ENCODE results near the gene COL4A4.
A peak's percentile ranks its signal among the peaks of the same experiment; 100 is the strongest.
"Not testable (repeated sequence)": the region's sequence is repeated elsewhere in the genome, so short reads cannot be mapped to it uniquely, and the experiment has no call there.

The COL4A4 gene

DNA sequence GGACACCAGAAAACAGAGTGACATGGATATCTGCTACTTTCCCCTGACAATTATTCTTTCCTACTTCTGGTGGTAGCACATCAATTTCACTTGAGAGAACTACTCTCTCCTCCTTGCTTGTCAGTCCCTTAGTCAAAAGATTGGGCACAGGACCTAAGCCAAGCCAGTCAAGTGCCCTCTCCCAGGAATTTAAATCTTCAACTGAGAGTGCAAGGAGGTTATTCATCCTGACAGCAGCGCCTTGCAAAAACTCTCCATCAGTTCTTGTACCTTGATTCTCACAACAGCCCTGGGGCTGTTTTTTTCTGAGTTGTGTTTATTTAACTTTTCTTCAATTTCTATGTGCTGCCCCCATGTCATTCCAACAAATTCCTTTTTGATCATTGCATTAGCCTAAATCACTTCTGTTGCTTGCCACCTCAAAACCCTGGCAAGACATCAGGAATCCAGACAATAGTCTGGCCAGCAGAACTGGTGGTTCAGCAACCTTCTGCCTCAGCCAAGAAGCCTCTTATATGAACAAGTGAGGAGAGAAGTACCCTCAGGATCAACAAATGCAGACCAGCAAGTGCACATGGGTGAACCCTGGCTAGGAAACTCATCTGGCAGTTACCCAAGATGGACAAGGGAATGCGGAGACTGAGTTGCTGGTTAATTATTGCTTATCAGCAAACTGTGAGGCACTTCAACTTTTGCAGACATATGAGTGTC, 19.8 kb upstream of the COL4A4 start:
- DNase-seq (ENCODE audit: low read depth) = no peak
- TF ChIP-seq, protein P1, sequence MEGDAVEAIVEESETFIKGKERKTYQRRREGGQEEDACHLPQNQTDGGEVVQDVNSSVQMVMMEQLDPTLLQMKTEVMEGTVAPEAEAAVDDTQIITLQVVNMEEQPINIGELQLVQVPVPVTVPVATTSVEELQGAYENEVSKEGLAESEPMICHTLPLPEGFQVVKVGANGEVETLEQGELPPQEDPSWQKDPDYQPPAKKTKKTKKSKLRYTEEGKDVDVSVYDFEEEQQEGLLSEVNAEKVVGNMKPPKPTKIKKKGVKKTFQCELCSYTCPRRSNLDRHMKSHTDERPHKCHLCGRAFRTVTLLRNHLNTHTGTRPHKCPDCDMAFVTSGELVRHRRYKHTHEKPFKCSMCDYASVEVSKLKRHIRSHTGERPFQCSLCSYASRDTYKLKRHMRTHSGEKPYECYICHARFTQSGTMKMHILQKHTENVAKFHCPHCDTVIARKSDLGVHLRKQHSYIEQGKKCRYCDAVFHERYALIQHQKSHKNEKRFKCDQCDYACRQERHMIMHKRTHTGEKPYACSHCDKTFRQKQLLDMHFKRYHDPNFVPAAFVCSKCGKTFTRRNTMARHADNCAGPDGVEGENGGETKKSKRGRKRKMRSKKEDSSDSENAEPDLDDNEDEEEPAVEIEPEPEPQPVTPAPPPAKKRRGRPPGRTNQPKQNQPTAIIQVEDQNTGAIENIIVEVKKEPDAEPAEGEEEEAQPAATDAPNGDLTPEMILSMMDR (conservative IDR thresholded peaks at IDR 0.05; ENCODE audit: control insufficient read depth, insufficient read depth, low read depth, low read length) = no peak
- no peak overlapping the region for H3K4me3 ChIP-seq (ENCODE audit: control insufficient read depth, low read depth, low read length)

DNA sequence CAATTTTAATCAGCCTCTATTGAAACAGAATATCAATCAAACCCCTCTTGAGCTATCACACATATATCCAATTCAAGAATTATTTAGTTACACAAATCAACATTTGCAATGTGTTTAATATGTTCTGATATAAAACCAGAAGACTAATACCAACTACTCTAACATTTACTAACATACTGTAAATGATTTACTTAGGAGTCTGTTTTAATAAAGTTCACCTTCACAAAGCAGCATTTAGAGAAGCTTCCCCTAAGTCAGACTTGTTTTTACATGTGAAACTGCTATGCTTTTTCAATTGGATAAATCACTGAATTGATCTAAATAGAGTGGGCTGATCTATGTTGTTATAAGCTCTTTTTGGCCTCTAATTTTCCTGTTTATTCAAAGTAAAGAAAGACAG, 18.8 kb upstream of the COL4A4 start:
- TF ChIP-seq, protein P1 (conservative IDR thresholded peaks at IDR 0.05; ENCODE audit: control insufficient read depth, insufficient read depth, low read depth, low read length) = no peak

DNA sequence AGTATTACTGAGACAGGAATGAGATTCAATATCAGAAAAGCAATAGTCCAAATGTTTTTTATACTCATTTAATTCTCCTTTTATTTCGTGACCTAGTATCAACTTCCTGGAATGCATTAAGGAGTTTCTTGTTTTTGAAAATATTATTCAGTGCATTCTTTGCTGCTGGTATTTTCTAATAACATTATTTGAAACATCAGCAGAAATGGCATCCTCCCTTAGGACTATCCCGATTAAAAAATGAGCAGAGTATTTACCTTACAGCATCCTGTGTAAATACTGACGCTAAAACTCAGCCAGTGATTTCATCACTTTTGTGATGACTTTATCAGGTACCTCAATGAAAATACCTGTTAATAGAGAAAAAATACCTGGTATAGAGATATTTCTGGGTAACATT, 16.8 kb upstream of the COL4A4 start:
- no peak overlapping the region for H3K4me3 ChIP-seq (ENCODE audit: control insufficient read depth, low read depth, low read length)
- no peak for DNase-seq (ENCODE audit: low read depth)
- TF ChIP-seq, protein P1 (conservative IDR thresholded peaks at IDR 0.05; ENCODE audit: control insufficient read depth, insufficient read depth, low read depth, low read length) = no peak

More for the DNA sequence above, 18.8 kb upstream of the COL4A4 start:
- DNase-seq (ENCODE audit: low read depth) = no peak
- H3K4me3 ChIP-seq (ENCODE audit: control insufficient read depth, low read depth, low read length) = no peak overlapping the region

DNA sequence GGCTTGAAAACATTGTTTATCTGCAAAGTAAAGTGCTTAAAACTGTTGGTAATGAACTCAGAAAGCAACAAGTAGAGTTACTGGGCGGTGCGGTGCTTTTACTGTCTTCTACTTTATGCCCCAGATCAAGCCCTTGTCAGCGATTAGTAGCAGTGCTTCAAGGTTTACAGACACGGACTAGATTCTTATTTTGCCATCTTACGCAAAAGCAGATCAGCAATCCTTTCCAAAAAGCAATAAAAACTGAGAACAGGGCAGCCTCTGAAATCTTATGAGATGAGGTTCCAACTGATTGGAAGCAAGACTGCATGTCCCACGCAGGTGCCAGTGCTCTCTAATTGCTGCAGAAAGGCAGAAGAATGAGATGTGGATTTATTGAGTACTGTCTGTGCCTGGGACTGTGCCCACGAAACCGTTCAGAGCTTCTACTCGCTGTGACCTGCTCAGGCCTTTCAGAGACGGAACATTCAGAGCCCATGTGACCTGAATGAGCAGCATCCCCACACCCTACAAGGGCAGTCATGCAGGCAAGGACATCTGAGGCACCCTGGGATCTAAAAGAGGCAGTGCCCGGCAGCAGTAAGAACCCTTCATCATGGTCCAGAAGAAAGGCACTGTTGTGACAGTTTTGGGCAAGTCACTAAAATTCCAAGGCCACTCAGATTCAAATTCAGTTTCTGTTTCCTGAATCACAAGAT, 16.1 kb upstream of the COL4A4 start:
- TF ChIP-seq, protein P1 (conservative IDR thresholded peaks at IDR 0.05; ENCODE audit: control insufficient read depth, insufficient read depth, low read depth, low read length) = no peak
- no peak for DNase-seq (ENCODE audit: low read depth)
- H3K4me3 ChIP-seq (ENCODE audit: control insufficient read depth, low read depth, low read length) = no peak overlapping the region

DNA sequence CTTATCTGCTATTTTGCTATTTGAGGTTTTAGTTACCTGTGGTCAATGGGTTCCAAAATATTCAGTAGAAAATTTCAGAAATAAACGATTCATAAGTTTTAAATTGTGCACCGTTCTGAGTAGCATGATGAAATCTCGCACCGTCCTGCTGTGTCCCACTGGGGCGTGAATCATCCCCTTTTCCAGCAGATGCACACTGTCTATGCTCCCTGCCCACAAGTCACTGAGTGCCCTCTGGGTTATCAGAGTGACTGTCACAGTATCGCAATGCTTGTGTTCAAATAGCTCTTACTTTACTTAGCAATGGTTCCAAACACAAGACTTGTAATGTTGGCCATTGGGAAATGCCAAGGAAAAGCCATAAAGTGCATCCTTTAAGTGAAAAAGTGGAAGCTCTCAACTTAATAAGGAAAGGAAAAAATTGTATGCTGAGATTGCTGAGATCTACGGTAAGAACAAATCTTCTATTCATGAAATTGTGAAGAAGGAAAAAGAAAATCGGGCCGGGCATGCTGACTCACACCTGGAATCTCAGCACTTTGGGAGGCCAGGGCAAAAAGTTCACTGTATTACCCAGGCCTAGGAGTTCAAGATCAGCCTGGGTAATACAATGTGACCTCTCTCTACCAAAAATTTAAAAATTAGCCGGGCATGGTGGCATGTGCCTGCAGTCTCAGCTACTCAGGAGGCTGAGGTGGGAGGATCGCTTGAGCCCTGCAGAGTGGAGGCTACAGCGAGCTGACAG, 13.8 kb upstream of the COL4A4 start:
- TF ChIP-seq, protein P1 (conservative IDR thresholded peaks at IDR 0.05; ENCODE audit: control insufficient read depth, insufficient read depth, low read depth, low read length) = no peak
- no peak overlapping the region for H3K4me3 ChIP-seq (ENCODE audit: control insufficient read depth, low read depth, low read length)
- DNase-seq (ENCODE audit: low read depth) = peak; percentile 31

DNA sequence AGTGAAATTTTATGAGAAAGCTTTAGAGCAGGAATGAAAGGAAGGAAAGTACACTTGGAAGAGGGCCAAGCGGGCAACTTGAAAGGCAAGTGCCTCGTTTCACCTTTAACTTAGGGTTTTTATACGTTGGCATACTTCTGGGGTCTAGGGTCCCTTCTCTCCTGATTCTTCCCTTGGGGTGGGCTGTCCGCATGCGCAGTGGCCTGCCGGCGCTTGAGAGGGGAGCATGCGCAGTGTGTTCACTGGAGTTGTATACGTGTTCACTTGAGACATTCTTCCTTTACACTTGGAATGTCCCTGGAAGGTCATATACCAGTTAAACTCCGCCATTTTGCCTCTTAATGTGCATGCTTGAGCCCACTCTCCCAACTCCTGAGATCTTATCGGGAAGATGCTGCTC, 7.8 kb upstream of the COL4A4 start:
- DNase-seq (ENCODE audit: low read depth); H3K4me3 ChIP-seq (ENCODE audit: control insufficient read depth, low read depth, low read length): not testable (repeated sequence)

DNA sequence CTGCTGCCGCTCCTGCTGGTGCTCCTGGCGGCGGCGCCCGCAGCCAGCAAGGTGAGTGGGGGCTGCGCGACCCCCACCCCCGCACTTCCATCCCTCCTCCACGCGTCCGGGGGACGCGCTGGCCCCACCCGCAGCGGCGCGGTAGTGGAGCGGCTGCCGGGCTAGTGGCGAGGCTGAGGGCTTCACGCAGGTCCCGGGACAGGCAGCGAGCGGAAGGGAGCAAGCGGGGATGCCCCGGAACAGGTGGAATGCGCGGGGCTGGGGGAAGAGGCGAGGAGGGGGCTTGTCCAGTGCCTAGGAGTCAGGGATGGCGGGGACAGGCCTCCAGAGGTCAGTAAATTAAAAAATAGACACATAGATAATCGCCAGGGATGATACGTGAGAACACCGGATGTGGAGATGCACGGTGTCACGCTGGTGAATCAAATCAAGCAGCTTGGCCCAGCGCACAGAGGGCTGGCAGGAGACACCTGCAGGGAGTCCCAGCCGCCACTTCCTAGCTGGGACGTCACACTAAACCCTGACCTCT, 822 bp upstream of the COL4A4 start:
- no peak for DNase-seq (ENCODE audit: low read depth)
- peak overlapping the region; percentile 59 for H3K4me3 ChIP-seq (ENCODE audit: control insufficient read depth, low read depth, low read length)
- TF ChIP-seq, protein P1 (conservative IDR thresholded peaks at IDR 0.05; ENCODE audit: control insufficient read depth, insufficient read depth, low read depth, low read length) = no peak

Data from fibroblast of mammary gland (primary cell).